OCI-LY3 (cell line): ENCODE results near the gene GCC1.
A peak's percentile ranks its signal among the peaks of the same experiment; 100 is the strongest.

ENCODE experiments used
- H2AFZ ChIP-seq: fragments of 200-600, 300-600 bp; shearing (Covaris generic); 2 replicates; pipeline ENCODE4 v1.6.0; 2014; ENCODE audit warnings: antibody characterized with exemption, low read depth, low read length
- H3K27ac ChIP-seq: fragments of 200-600, 300-600 bp; sonication (generic); 2 replicates; pipeline ENCODE4 v1.5.1; 2014; ENCODE audit warnings: mild to moderate bottlenecking, low read length, moderate library complexity, mixed read lengths
- H3K27me3 ChIP-seq: fragments of 200-600, 300-600 bp; sonication (generic); 2 replicates; pipeline ENCODE4 v1.6.1; 2014; ENCODE audit warnings: low read depth, low read length, mixed read lengths
- H3K36me3 ChIP-seq: fragments of 200-600, 300-600 bp; sonication (generic); replicated peaks from 2 replicates; pipeline ENCODE3; 2014; ENCODE audit warnings: low read depth, low read length, mixed read lengths
- H3K4me1 ChIP-seq: fragments of 300-600, 200-600 bp; sonication (generic); 2 replicates; pipeline ENCODE4 v1.6.1; 2014; ENCODE audit warnings: low read length, mixed read lengths
- H3K4me2 ChIP-seq: fragments of 200-600, 300-600 bp; sonication (generic); 2 replicates; pipeline ENCODE4 v1.6.1; 2014; ENCODE audit warnings: low read length, mixed read lengths
- H3K4me3 ChIP-seq: fragments of 300-600, 200-600 bp; sonication (generic); 2 replicates; pipeline ENCODE4 v1.5.1; 2014; ENCODE audit warnings: antibody characterized with exemption, mild to moderate bottlenecking, low read length, moderate library complexity
- H3K79me2 ChIP-seq: fragments of 300-600, 200-600 bp; shearing (Covaris generic); 2 replicates; pipeline ENCODE4 v1.6.1; 2014; ENCODE audit warnings: mild to moderate bottlenecking, low read length, mixed read lengths
- H3K9ac ChIP-seq: fragments of 300-600, 200-600 bp; shearing (Covaris generic); 2 replicates; pipeline ENCODE4 v1.6.0; 2014; ENCODE audit warnings: mild to moderate bottlenecking, low read length, moderate library complexity
- H3K9me3 ChIP-seq: fragments of 200-600, 300-600 bp; shearing (Covaris generic); 2 replicates; pipeline ENCODE4 v1.6.1; 2014; ENCODE audit warnings: low read length, mixed read lengths; ENCODE audit not compliant: insufficient read depth
- H4K20me1 ChIP-seq: fragments of 200-600, 300-600 bp; sonication (generic); 2 replicates; pipeline ENCODE4 v1.6.1; 2016; ENCODE audit warnings: low read length, mixed read lengths; ENCODE audit not compliant: insufficient read depth
- CTCF ChIP-seq: fragments of 200-600, 300-600 bp; sonication (generic); IDR thresholded peaks from 2 replicates; pipeline ENCODE4 v1.5.1; 2014; ENCODE audit warnings: antibody characterized with exemption, low read length, low read depth
- EZH2phosphoT487 ChIP-seq: fragments of 200-600 bp; shearing (Covaris generic); IDR thresholded peaks from 2 replicates; pipeline ENCODE4 v1.6.1; 2018; ENCODE audit warnings: antibody characterized with exemption, mixed run types, low read depth

GCC1 gene

GRCh38 chr7:127591189-127591588, 5.8 kb upstream of the GCC1 start:
- TF ChIP-seq EZH2phosphoT487 (no peak), CTCF (no peak)
- Histone ChIP-seq H2AFZ (no peak overlapping the region), H3K27me3 (no peaks in the 10 kb centered on the region), H3K4me2 (no peak overlapping the region), H3K9ac (no peak overlapping the region), H3K9me3 (no peaks in the 10 kb centered on the region), H3K79me2 (peaks cover 12% of the 10 kb centered on the region), H4K20me1 (0 out of 2 replicates have a peak, but pooled peaks cover 5% of the 10 kb centered on the region), H3K27ac (no peak overlapping the region), H3K4me1 (peaks cover 18% of the 10 kb centered on the region), H3K4me3 (no peak overlapping the region), H3K36me3 (peaks cover 15% of the 10 kb centered on the region)

GRCh38 chr7:127589896-127590295, 4.5 kb upstream of the GCC1 start:
- Histone ChIP-seq H3K9me3 (no peaks in the 10 kb centered on the region), H3K4me1 (peaks cover 21% of the 10 kb centered on the region), H3K27ac (no peak overlapping the region), H4K20me1 (0 out of 2 replicates have a peak, but pooled peaks cover 5% of the 10 kb centered on the region), H3K79me2 (peaks cover 17% of the 10 kb centered on the region), H3K9ac (no peak overlapping the region), H3K36me3 (peaks cover 15% of the 10 kb centered on the region), H2AFZ (no peak overlapping the region), H3K4me3 (no peak overlapping the region), H3K27me3 (no peaks in the 10 kb centered on the region), H3K4me2 (no peak overlapping the region)
- TF ChIP-seq CTCF (no peak), EZH2phosphoT487 (no peak)

- Histone ChIP-seq H4K20me1 (0 out of 2 replicates have a peak, but pooled peaks cover 5% of the 10 kb centered on the region), H3K27ac (peak overlapping the region; percentile 19; the same call in 1 of the 2 replicates), H3K9ac (peak overlapping the region; percentile 88), H3K4me3 (peak overlapping the region; percentile 96), H3K36me3 (peaks cover 15% of the 10 kb centered on the region), H3K9me3 (no peaks in the 10 kb centered on the region), H3K4me1 (peaks cover 22% of the 10 kb centered on the region), H2AFZ (peak overlapping the region; percentile 79; the same call in 1 of the 2 replicates), H3K27me3 (no peaks in the 10 kb centered on the region), H3K4me2 (peak overlapping the region; percentile 99), H3K79me2 (peaks cover 27% of the 10 kb centered on the region)
- TF ChIP-seq EZH2phosphoT487: no peak
- peak; percentile 58 for TF ChIP-seq CTCF
Measured at GRCh38 chr7:127588697-127589482, 3.5 kb upstream of the GCC1 start.

- H3K79me2 ChIP-seq: peaks cover 35% of the 10 kb centered on the region
- peak within 1 kb of the TSS; percentile 19; the same call in 1 of the 2 replicates for H3K27ac ChIP-seq
- H4K20me1 ChIP-seq: 0 out of 2 replicates have a peak, but pooled peaks cover 8% of the 10 kb centered on the region
Measured at GRCh38 chr7:127588019-127588696, 2.8 kb upstream of the GCC1 start, which contains the start of gene ARF5. Gene ARF5 (plus strand): TSS chr7:127588411. CDS start chr7:127588499, 88 bp downstream.

More at GRCh38 chr7:127588019-127588696, 2.8 kb upstream of the GCC1 start, which contains the start of gene ARF5:
- Histone ChIP-seq H3K4me1 (peaks cover 22% of the 10 kb centered on the region), H2AFZ (peak within 1 kb of the TSS; percentile 79; the same call in 1 of the 2 replicates), H3K9ac (peak within 1 kb of the TSS; percentile 88), H3K27me3 (no peaks in the 10 kb centered on the region), H3K4me2 (peak within 1 kb of the TSS; percentile 99), H3K4me3 (peak within 1 kb of the TSS; percentile 96), H3K9me3 (no peaks in the 10 kb centered on the region), H3K36me3 (peaks cover 16% of the 10 kb centered on the region)
- TF ChIP-seq EZH2phosphoT487: no peak
